NOMO-1 (cell line): ENCODE results near the gene GRID1.

Source experiments
- DNase-seq, 2 experiments: peaks; one replicate each; lab custom pipeline; 2025; ENCODE audit not compliant: unreplicated experiment in 2 of 2; lab: John Stamatoyannopoulos, UW

GRID1 gene

DNA sequence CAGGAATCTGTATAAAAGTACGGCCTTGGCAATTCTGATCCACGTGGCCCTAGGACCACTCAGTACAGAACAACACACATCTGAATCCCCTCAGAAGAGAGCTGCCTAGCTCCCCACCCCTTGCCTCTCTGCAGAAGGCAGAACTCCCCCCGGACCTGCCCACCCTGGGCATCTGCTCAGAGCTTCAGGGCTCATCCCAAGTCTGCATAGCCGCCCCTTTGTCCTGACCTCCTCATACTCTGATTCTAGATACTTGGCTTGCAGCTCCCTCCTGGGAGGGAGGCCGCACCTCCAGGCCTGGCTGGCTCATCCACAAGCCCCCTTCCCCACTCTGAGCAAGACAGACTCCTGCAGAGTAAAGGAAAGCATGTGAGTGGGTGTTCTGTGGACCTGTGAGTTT, 49.6 kb downstream of the GRID1 start:
- no peak for DNase-seq

DNA sequence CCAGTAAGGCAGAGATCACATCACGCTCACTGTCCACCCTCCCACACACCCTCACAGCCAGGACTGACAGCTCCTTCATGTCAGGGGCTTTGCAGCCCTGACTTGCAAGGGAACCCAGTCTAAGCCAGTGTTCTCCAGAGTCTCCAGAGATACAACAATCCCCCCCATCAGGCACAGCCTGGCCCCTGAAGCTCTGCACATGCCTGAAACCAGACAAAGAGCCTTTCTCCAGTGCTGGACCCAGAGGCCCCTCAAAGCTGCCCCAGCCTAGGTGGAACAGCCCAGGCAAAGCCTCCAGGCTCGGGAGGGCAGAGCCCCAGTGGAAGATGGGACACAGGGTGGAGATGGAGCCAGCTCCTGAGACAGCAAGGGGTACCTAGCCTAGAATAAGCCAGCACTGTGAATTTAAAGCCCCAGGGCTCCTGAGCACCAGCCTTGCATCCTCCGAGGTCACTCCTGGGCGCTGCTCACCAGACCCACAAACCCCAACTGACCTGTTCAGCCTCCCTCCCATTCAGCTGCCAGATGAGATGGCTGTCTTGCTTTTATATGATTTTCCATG, 50.2 kb downstream of the GRID1 start:
- no peak for DNase-seq

- no peak for DNase-seq
These were observed 51.0 kb downstream of the GRID1 start for GRCh38 chr10:86315549-86315942.

GRCh38 chr10:86314616-86315548, 51.7 kb downstream of the GRID1 start:
- DNase-seq, result no peak

- no peak for DNase-seq
These were observed 53.0 kb downstream of the GRID1 start for GRCh38 chr10:86313621-86314041.

- no peak for DNase-seq
These were observed 53.8 kb downstream of the GRID1 start for GRCh38 chr10:86312701-86313270.

DNA sequence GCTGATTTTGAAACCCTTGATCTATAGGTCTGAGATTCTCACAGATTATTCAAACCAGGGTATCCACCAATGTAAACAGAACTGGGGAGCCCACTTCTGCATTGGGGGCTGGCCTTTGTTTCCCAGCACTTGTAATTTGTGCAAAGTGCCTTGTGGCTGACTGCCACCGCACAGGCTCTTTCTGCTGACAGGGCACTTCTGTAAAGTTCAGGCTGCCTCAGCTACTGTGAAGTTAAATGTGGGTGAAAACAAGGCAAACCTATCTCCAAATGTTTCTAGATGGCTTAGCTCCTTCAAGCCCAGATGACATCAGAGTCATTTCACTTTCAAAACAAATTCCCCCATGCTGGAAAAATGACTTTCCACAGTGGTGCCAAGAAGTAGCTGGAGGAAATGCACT, 54.7 kb downstream of the GRID1 start:
- DNase-seq, result no peak

- no peak for DNase-seq
These were observed 55.4 kb downstream of the GRID1 start for GRCh38 chr10:86311190-86311589.

DNA sequence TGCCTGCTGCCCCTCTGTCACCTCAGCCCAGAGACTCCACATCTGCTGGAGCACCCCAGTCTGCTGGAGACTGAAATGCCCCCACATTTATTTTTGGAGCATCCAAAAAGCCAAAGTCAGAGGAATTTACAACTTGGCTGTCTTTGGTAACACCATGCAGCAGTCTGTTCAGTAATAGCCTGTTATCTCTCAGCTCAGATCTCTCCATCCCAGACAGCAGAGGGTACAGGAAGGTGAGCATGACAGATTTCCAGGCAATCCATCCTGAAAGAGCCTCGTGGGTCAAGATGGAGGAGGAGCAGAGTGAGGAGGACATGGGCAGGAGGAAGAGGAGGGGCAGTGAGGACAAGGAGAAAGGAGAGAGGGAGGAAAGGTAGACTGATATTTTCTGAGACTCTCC, 55.9 kb downstream of the GRID1 start:
- DNase-seq, result no peak

- no peak for DNase-seq
These were observed 56.3 kb downstream of the GRID1 start for GRCh38 chr10:86310291-86310690.

DNA sequence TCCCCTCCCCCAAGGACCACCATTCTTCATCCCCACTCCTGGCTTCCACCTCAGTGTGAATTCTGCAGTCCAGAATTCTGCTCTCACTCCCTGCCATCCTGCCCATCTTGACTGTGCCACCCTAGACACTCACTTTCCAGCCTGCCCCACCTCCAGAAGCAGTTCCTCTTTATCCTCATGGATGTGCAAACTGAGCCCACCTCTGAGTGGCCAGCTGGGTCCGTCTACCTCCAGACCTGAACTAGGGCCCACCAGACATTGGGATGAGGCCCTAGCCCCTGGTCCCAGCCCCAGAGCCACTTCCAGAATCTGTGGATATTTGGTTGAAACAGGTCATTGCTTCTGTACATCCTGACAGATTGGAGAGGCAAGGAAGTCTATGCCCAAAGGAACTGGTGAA, 58.5 kb downstream of the GRID1 start:
- DNase-seq, result no peak

DNA sequence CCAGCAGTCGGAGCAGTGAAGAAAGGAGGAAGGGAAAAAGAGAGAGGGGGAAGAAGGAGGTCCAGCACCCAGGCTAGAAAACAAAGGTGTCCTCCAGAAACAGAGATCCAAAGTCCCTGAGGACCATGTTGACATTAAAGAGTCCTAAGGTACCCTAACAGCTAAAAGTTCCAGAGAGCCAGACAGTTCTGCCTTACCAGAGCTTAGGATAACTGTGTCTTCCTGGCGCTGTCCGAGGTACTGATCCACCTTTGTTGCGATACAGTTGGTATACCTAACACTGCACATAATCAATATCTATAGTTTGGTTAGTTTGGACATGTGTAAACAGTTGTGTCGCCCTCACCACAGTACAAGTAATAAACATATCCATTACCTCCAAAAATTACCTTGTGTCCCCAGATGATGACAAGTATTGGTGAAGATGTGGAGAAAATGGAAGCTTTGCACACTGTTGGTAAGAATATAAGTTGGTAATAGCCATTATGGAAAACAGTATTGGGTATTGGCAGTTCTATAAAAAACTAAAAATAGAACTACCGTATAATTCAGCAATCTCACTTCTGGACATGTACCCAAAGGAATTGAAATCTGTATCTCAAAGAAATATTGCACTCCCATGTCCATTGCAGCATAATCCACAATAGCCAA, 59.8 kb downstream of the GRID1 start:
- peak in 1 of 2 experiments; percentile 11 for DNase-seq

DNA sequence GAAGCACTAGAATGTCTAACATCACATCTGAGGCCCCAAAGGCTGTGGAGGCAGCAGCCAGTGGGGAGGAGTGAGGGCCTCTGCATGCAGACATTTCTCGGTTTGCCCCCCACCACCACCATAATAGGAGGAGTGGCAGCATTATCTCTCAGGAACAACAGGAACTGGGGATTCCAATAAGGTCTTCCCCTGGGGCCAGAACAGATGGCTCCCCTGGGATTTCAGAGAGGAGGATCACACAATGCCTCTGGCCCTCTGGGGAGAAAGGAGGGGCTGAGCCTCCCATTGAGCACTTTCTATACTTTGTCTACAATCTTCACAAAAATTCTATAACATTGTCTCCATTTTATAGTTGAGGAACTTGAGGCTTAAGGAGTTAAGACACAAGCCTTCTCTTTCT, 61.1 kb downstream of the GRID1 start:
- no peak for DNase-seq

DNA sequence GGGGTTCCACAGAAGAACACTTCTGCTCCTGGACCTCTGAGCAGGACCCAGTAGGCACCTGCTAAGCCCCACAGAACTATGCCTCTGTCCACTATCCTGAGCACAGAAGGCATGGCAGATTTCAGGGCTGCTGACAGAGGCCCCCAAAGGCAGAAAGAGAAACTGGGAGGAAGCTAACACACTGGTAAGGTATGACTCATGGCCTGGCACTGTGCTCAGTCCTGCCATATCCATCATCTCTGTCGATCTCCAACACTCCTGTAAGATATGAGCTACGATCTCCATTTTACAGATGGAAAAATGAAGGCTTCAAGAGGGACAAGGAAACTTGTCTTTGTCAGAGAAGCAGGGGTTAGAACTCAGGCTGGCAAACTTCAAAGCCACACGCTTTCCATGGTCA, 62.2 kb downstream of the GRID1 start:
- no peak for DNase-seq

DNA sequence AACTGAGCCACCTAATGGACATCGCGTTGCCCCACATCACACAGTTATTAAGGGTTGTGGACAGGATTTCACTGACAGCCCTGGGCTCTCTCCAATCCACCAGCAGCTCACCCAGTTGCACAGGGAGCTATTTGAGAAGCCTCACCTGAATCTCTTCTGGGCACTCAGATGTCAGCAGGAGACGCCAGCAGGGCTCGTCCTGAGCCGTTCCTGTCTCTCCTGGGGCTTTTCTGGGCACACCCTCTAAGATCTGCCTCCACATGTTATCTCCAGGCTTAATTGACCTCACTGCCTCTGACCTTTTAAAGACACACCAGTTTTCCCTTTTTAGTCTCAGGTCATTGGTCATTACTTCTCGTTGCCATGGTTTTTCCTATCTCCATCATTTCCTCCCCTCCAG, 63.0 kb downstream of the GRID1 start:
- DNase-seq, result no peak

DNA sequence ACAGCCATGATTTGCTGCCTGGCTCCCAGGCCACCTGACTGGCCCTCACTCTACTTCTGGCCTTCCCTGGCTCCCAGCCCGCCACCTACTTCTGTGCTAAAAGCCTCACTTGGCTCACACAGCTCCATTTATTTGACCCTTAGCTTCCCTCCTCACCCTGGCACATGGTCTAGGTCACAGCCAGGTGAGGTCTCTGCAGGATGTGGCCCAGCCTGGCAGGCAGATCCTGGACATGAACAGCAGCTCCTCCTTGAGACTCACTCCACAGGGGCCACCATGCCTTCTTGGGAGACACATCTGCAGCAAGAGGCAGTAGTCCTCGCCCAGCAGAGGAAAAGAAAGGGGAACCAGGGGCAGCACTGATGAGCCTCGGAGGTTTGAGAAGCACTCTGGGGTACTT, 64.6 kb downstream of the GRID1 start:
- DNase-seq, result no peak

GRCh38 chr10:86300931-86301830, 65.4 kb downstream of the GRID1 start:
- no peak for DNase-seq

- DNase-seq, result no peak
These were observed 66.1 kb downstream of the GRID1 start for GRCh38 chr10:86300399-86300925.

- no peak for DNase-seq
These were observed 67.0 kb downstream of the GRID1 start for GRCh38 chr10:86299562-86299961.

DNA sequence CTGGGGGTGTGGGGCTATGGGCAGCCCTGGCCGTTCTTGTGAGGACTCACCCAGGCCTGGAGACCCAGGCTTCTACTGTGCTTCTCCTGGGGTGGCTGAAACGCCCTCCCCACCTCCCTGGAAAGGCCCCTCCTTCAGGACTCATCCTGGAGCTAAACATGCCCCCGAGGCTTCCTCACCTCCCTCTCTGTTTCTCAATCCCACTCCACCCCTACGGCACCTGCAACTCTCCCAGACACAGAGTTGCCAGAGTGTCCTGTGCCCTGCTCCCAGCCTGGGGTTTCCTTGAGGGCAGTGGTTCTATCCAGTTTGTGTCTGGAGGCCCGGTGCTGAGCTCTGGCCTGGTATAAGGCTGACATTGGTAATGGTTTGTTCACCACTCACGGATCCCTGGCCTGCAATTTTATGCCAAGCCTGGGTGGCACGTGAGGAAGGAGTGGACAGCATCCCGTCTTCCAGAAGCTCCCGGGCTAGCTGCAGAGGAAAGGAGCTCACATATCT, 68.0 kb downstream of the GRID1 start:
- DNase-seq, result no peak
